HK-2 (cell line): ENCODE data around the gene TRIOBP.
"Not testable (repeated sequence)": the region's sequence is repeated elsewhere in the genome, so short reads cannot be mapped to it uniquely, and the experiment has no call there.

ENCODE experiments used
- DNase-seq: peaks from one replicate; pipeline ENCODE4 v3.0.0-alpha.2; 2018; ENCODE audit not compliant: unreplicated experiment

The TRIOBP gene

GRCh38 chr22:37696657-37697537, at the start of gene TRIOBP:
TRIOBP (plus strand) TSS chr22:37697048; CDS start chr22:37701366, 4,318 bp downstream.
- DNase-seq, result peak; percentile 96

GRCh38 chr22:37647317-37647716, 49.5 kb upstream of the TRIOBP start:
- no peak for DNase-seq

- DNase-seq, result no peak
Measured at GRCh38 chr22:37647928-37648327, 48.9 kb upstream of the TRIOBP start.

- no peak for DNase-seq
Measured at GRCh38 chr22:37650463-37651136, 46.2 kb upstream of the TRIOBP start.

GRCh38 chr22:37654563-37655251, 42.1 kb upstream of the TRIOBP start:
- no peak for DNase-seq

- no peak for DNase-seq
Measured at GRCh38 chr22:37655252-37655563, 41.6 kb upstream of the TRIOBP start.

GRCh38 chr22:37656583-37656982, 40.3 kb upstream of the TRIOBP start:
- not testable (repeated sequence) for DNase-seq

GRCh38 chr22:37657590-37658132, 39.2 kb upstream of the TRIOBP start:
- peak; percentile 41 for DNase-seq

- peak; percentile 97 for DNase-seq
Measured at GRCh38 chr22:37658133-37659065, 38.4 kb upstream of the TRIOBP start, which contains the start of gene PDXP. PDXP (plus strand) TSS chr22:37658723; CDS start chr22:37658783, 60 bp downstream.

- no peak for DNase-seq
Measured at GRCh38 chr22:37659066-37659896, 37.6 kb upstream of the TRIOBP start.

GRCh38 chr22:37659897-37660708, 36.7 kb upstream of the TRIOBP start:
- no peak for DNase-seq

- DNase-seq, result no peak
Measured at GRCh38 chr22:37660709-37661045, 36.2 kb upstream of the TRIOBP start.

GRCh38 chr22:37661160-37661924, 35.5 kb upstream of the TRIOBP start:
- DNase-seq, result no peak

- DNase-seq, result no peak
Measured at GRCh38 chr22:37662039-37662438, 34.8 kb upstream of the TRIOBP start.

GRCh38 chr22:37663521-37664140, 33.2 kb upstream of the TRIOBP start:
- no peak for DNase-seq

GRCh38 chr22:37664249-37665101, 32.4 kb upstream of the TRIOBP start:
- no peak for DNase-seq

GRCh38 chr22:37665487-37665886, 31.4 kb upstream of the TRIOBP start:
- DNase-seq, result no peak
